GM12801 (cell line): Measurements from ENCODE around the gene MYBBP1A.

ENCODE experiments used
- CTCF ChIP-seq: IDR thresholded peaks from one replicate; pipeline ENCODE4 v1.5.1; 2011; ENCODE audit warnings: control low read depth; ENCODE audit not compliant: insufficient read length; ENCODE audit errors: extremely low read depth

Gene MYBBP1A

GRCh38 chr17:4580291-4580690, 25.1 kb upstream of the MYBBP1A start:
- no peak for TF ChIP-seq CTCF

- TF ChIP-seq CTCF = no peak
These were observed 24.5 kb upstream of the MYBBP1A start for GRCh38 chr17:4579678-4580077.

- TF ChIP-seq CTCF = no peak
These were observed 22.3 kb upstream of the MYBBP1A start for GRCh38 chr17:4577386-4577993.

- TF ChIP-seq CTCF = no peak
These were observed 21.6 kb upstream of the MYBBP1A start for GRCh38 chr17:4576729-4577322.

GRCh38 chr17:4576161-4576558, 21.0 kb upstream of the MYBBP1A start:
- no peak for TF ChIP-seq CTCF

- TF ChIP-seq CTCF = no peak
These were observed 19.4 kb upstream of the MYBBP1A start for GRCh38 chr17:4574448-4575045.

- no peak for TF ChIP-seq CTCF
These were observed 18.5 kb upstream of the MYBBP1A start for GRCh38 chr17:4573669-4574068.
